HG03342 (cell line): ENCODE measurements around the gene VPS13D.
"Not testable (repeated sequence)": the region's sequence is repeated elsewhere in the genome, so short reads cannot be mapped to it uniquely, and the experiment has no call there.

ENCODE experiments used
- ATAC-seq: cut with Tn5 transposase; IDR thresholded peaks from one replicate; pipeline ENCODE4 v1.9.1; 2021; ENCODE audit warnings: mild to moderate bottlenecking, moderate library complexity; ENCODE audit not compliant: unreplicated experiment

VPS13D gene

DNA sequence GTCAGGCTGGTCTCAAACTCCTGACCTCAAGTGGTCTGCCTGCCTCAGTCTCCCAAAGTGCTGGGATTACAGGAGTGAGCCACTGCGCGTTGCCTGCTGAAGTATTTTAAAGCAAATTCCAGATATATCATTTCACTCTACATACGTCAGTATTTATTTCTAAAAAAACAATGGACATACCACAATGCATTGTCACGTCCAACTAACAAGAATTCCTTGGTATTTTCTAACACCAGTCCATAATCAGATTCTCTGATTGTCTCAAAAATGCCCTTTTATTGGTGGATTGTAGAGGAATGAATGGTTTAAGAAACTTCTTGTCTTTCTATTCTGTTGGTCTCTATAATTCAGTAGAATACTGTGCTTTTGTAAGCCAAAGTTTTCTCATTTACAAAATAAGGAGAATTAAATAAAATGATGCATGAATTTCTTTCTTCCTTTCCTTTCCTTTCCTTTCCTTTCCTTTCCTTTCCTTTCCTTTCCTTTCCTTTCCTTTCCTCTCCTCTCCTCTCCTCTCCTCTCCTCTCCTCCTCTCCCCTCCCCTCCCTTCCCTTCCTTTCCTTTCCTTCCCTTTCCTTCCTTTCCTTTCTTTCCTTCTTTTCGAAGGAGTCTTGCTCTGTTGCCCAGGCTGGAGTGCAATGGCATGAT, 55.8 kb downstream of the VPS13D start:
- ATAC-seq: no peak

- no peak for ATAC-seq
Measured at GRCh38 chr1:12287869-12288268, 58.0 kb downstream of the VPS13D start.

DNA sequence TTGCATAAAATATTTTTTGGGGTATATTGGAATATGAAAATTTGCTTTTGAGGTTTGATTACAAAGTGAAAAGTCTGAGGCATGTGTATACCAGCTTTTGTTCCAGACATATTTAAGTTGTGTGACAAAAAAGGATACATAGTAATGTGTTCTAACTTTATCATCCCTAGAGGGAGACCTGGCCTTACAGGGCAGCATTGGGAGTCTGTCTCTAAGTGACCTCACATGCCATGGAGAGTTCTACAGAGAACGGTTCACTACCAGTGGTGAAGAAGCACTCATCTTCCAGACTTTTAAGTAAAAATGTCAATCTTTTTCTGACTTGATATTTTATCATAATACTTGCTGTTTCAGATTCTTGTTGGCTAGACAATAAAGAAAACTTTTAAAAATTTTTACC, 61.0 kb downstream of the VPS13D start:
- no peak for ATAC-seq

- ATAC-seq: no peak
Measured at GRCh38 chr1:12293416-12293815, 63.6 kb downstream of the VPS13D start.

DNA sequence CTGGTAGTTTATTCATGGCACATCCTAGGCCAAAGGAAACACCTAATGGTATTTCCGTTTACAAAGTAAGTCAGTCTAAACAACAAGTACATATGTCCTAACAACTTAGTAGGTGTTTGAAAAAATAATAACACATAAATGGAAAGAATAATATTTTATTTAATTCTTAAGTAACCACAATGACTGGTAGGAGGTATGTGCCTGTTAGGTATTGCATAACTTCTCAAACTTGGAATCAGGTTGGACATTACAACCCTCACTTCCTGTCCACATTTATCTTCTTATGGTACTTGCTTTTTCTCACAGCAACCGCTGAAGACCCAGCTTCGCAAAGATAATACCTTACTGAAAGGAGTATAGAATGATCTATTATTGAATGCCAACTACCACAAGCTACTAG, 64.2 kb downstream of the VPS13D start:
- ATAC-seq: no peak

DNA sequence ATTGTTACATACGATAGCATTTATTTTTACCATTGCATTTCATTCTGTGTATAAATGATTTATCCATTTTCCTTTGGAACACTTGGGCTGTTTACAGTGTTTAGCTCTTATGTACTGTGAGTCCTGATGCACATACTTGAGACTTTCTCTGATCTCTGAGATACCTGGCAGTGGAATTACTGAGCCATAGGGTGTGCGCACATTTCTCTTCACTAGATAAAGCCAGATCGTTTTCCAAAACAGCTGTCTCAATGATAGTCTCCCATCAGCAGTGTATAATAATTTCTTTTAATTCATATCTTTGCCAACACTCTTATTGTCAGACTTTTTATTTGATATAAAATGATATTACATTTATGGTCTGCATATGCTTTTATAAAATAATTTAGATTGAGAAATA, 66.2 kb downstream of the VPS13D start:
- no peak for ATAC-seq

DNA sequence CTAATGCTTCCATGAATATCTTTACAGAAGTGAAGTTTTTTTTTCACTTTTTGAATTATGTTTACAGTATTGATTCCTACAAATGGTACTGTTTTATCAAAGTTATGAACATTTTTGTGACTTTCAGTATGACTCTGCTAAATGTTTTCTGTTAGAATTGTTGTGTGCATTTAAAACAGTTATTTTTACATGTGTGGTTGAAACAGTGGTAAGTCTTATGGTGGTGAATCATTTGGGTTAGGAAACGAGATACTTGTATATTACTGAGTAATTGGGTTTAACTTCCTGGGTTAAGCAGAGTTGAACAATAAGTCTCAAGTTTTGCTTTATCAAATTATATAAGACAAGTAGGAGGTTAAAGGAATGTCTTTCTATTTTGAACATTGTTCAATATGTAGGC, 66.8 kb downstream of the VPS13D start:
- ATAC-seq: no peak

- no peak for ATAC-seq
Measured at GRCh38 chr1:12300706-12301105, 70.9 kb downstream of the VPS13D start.

DNA sequence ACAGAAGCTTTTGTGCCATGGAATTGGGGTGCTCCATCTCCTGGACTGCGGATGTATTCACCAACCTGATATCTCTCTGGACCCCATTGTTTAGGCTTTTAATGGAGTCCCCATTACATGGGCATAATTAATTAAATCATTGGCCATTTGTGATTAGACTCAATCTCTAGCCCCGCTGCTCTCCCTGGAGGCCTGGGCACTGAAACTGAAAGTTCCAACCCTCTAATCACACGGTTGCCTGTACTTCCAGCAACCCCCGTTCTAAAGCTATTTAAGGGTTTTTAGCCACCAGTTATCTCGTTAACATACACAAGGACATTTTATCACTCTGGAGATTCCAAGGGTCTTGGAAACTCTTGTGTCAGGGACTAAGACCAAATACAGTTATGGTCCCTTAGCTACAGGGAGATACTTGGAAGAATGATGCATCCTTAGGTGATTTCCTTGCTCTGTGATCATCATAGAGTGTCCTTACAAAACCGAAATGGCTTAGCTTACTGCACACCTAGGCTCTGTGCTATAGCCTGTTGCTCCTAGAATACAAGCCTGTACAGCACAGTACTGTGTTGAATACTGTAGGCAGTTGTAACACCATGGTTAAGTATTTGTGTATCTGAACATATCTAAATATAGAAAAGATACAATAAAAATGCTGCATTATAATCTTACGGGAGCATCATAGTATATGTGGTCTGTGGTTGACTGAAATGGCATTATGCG, 71.8 kb downstream of the VPS13D start:
- ATAC-seq: no peak

DNA sequence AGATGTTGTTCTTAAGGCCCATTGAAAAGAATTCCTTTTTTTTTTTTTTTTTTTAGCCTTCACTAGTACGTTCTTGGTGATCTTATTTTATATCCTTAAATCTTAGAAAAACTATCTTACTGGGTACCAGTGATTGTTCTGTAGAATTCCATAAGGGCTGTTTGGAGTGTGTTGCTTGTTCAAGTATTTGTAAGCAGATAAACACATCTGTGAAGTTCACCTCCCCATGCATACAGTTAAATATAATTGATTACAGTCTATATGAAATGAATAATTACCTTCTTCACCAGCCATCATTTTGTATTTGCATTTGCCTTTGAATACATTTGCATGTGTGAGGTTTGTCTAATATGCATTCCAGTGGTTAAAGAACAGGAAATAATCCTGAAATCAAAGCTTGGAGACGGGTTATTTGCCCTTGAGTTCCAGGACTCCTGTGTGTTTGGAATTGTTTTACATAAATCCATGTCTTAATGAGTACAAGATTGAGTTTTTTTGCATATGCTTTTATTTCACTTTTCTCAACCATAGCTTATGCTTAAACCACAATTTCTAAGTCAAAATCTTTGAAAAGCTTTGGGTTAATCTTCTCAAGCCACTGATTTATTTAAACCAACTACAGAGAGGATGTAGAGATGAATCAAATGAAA, 73.1 kb downstream of the VPS13D start:
- ATAC-seq: no peak

- no peak for ATAC-seq
Measured at GRCh38 chr1:12305377-12305776, 75.5 kb downstream of the VPS13D start.

GRCh38 chr1:12309783-12310742, 80.2 kb downstream of the VPS13D start:
- ATAC-seq: no peak

DNA sequence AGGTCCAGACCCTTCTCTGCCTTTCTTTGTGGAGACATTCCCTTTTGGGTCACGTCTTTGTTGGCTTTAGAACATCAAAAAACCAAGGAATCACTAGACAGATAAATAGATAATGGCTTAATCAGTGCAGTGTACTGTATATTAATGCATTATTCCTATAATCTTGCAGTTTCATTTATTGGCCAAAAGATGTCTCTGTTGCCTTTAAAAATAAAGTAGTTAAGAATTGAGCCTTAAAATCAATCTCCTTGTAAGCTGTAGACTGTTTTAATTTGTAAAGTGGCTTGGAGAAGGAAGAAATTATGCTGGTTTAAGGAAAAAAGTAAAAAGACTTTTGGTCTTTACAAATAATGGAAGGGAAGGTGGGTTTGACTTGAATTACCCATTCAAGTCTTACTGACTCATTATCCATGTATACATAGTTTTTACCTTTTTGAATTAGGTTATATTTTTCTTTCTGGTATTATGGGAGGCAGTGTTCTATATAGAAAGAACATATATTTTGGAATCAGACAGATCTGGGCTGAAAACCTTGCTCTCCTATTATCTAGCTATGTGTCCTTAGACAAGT, 84.6 kb downstream of the VPS13D start:
- ATAC-seq: no peak

GRCh38 chr1:12315146-12315545, 85.3 kb downstream of the VPS13D start:
- ATAC-seq: no peak

- no peak for ATAC-seq
Measured at GRCh38 chr1:12316331-12316730, 86.5 kb downstream of the VPS13D start.

DNA sequence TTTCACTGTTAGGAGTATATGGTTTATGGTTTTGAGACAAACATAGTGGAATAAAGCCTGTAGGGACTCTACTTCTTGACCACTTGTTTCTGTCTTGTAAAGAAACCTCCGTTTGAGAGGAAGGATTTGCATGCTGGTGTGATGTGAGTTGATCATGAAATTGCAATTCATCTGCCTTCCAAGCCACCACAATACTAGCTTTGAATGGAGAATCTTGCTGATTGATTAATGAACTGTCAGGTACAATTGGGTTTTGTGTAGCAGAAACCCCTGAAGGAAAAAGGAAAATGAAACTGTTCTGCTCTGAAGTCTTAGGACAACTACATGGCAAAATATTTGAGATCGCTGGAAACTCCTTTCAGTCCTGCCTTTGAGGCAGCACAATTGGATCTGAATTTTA, 90.7 kb downstream of the VPS13D start:
- no peak for ATAC-seq

GRCh38 chr1:12324423-12324822, 94.6 kb downstream of the VPS13D start:
- ATAC-seq: no peak

DNA sequence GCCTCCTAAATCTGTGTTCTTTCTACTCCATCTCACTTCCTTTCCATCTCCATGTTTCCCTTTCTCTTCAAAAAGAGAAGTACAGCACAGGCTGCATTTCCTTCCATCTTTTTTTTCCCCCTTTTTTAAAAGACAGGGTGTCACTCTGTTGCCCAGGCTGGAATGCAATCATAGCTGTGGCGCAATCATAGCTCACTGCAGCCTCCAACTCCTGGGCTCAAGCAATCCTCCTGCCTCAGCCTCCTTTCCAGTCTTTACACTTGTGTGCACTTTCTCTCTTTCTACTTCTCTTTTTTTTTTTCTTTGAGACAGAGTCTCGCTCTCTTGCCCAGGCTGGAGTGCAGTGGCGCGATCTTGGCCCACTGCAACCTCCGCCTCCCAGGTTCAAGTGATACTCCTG, 95.1 kb downstream of the VPS13D start:
- ATAC-seq: not testable (repeated sequence)

DNA sequence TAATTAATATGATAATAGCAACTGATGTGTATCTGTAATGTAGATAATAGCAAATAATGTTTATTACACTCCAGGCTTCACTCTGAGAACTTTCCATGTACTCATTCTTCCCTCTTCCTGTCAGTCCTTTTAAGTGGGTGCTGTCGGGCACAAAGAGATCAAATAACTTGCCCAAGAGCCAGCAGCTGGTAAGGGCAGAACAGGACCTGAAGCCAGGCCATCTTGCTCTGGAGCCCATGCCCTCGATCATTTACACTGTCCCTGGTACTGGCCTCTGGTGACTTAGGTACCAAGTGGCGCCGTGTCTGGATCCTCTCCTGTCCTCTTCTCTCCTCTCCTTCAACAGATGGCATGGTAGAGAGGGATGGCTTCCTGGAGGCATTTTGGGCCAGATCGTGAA, 97.2 kb downstream of the VPS13D start:
- ATAC-seq: no peak

DNA sequence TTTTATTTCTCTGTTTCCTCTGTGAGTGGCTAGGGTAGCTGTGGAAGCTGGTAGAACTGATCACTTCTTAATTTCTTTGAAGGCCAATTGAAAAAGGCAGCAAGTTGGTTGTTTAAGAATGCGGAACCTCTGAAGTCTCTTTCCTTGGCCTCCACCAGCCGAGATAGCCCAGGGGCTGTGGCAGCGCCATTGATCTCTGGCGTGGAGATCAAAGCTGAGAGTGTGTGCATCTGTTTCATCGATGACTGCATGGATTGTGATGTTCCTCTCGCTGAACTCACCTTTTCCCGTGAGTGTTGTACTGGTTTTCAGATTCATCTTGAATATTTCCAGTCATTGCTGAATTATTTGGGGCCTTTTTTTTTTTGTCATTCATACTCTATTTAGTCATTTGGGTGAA, 97.7 kb downstream of the VPS13D start:
- ATAC-seq: no peak
